Spleen (tissue), 11 donors: ENCODE data around the gene CACNA2D4. TPM values are rescaled to one million over a fixed set of nuclear protein-coding genes. Genes with fewer than 3 reads are reported as not detected.

Source experiments
- DNase-seq: peaks from one replicate; pipeline ENCODE4 v3.0.0-alpha.2; 2020
- H3K27ac ChIP-seq, 8 donors: fragments of 200-600 bp; sonication (generic) in 7 of 8; 1 replicate in 4 of 8; 2 replicates in 4 of 8; pipeline versions ENCODE4 v1.5.0 to v1.8.0; 2016 to 2021; ENCODE audit warnings: inconsistent platforms in 4 of 8, mild to moderate bottlenecking in 4 of 8, moderate library complexity in 1 of 8
- H3K27me3 ChIP-seq, 7 donors: fragments of 200-600 bp; sonication (generic) in 6 of 7; replicated peaks in 1 of 7; 1 replicate in 4 of 7; 2 replicates in 3 of 7; pipeline versions ENCODE4 v1.5.0 to v1.8.0; 2016 to 2021; ENCODE audit warnings: inconsistent platforms in 3 of 7, mild to moderate bottlenecking in 1 of 7
- H3K36me3 ChIP-seq, 6 donors: fragments of 200-600 bp; sonication (generic) in 5 of 6; 1 replicate in 4 of 6; 2 replicates in 2 of 6; pipeline versions ENCODE4 v1.5.0 to v1.8.0; 2016 to 2021; ENCODE audit warnings: inconsistent platforms in 2 of 6
- H3K4me1 ChIP-seq, 6 donors: fragments of 200-600 bp; sonication (generic) in 5 of 6; 1 replicate in 3 of 6; 2 replicates in 3 of 6; pipeline versions ENCODE4 v1.5.0 to v1.8.0; 2016 to 2021; ENCODE audit warnings: inconsistent platforms in 3 of 6
- H3K4me3 ChIP-seq, 8 donors: fragments of 200-600 bp; sonication (generic) in 7 of 8; 1 replicate in 4 of 8; 2 replicates in 4 of 8; pipeline versions ENCODE4 v1.5.0 to v1.8.0; 2016 to 2021; ENCODE audit warnings: inconsistent platforms in 4 of 8, mild to moderate bottlenecking in 4 of 8, moderate library complexity in 2 of 8
- H3K9me3 ChIP-seq, 8 donors: fragments of 200-600 bp; sonication (generic) in 7 of 8; 1 replicate in 4 of 8; 2 replicates in 4 of 8; pipeline versions ENCODE4 v1.5.0 to v1.8.0; 2016 to 2021; ENCODE audit warnings: inconsistent platforms in 4 of 8
- CTCF ChIP-seq, 11 experiments: fragments of 200-600 bp in 7 of 11; fragments of 450-650 bp in 4 of 11; sonication (generic) in 4 of 11; IDR thresholded peaks in 8 of 11; conservative IDR thresholded peaks in 3 of 11; 1 replicate in 7 of 11; 2 replicates in 4 of 11; pipeline versions ENCODE4 v1.4.0 to v1.8.0; 2016 to 2021; ENCODE audit warnings: antibody characterized with exemption in 11 of 11, inconsistent platforms in 4 of 11, mild to moderate bottlenecking in 1 of 11
- POLR2A ChIP-seq, 3 donors: fragments of 450-650 bp; IDR thresholded peaks; one replicate each; pipeline ENCODE4 v1.5.1; 2017; ENCODE audit warnings: antibody characterized with exemption in 3 of 3, mild to moderate bottlenecking in 1 of 3
- POLR2AphosphoS5 ChIP-seq, 3 donors: sonication (generic); formaldehyde crosslinking; IDR thresholded peaks; one replicate each; pipeline ENCODE4 v1.5.1; 2017; ENCODE audit warnings: antibody characterized with exemption in 3 of 3
- WGBS, 5 donors: extraction: QIAGEN DNeasy Blood & Tissue Kit in 3 of 5; methylation state at CpG; one replicate each; pipeline versions ENCODE4 v1.1.5 to v1.1.7; 2013 to 2018; 5-methylcytosine and 5-hydroxymethylcytosine counted together
- intact Hi-C: fragments of 100-400 bp; cut with DNase I; formaldehyde crosslinking; loops from one replicate; pipeline ENCODE4 v1.15.0; 2023; ENCODE audit warnings: low total_unique reads
- polyA plus RNA-seq, 3 donors: library from polyadenylated mRNA; stranded (reverse); fragments of 200-250 nt; gene quantifications; one replicate each; pipeline ENCODE4 v1.2.1, GENCODE V29; 2013
- total RNA-seq, 7 donors: library from RNA; depleted of rRNA in 3 of 7; stranded (reverse); fragments of >200 nt in 3 of 7; fragmentation: NEBNext Ultra II Directional in 4 of 7; extraction: Animal tissue kit (Norgen Biotek cat#: 25700) in 4 of 7; gene quantifications; one replicate each; pipeline versions ENCODE4 v1.1.0 to v1.2.1, GENCODE V29; 2016 to 2021
- donor health status: healthy with polysubstance abuse.
- donor health status: DM: no; HTN: no; CAD: no; lungs with moderate emphysema.
- donor health status: DM: no; HTN: no; CAD: no.
- donor health status: Bipolar disorder and iron deficiency.
- donor health status: healthy.
- donor health status: DM: no; HTN: no; CAD: no.
- donor health status: DM: yes; HTN: yes; CAD: no.

The CACNA2D4 gene
- total and polyA plus RNA-seq, 10 donors: 3.3 to 11.8 (median 7.0) TPM

DNA sequence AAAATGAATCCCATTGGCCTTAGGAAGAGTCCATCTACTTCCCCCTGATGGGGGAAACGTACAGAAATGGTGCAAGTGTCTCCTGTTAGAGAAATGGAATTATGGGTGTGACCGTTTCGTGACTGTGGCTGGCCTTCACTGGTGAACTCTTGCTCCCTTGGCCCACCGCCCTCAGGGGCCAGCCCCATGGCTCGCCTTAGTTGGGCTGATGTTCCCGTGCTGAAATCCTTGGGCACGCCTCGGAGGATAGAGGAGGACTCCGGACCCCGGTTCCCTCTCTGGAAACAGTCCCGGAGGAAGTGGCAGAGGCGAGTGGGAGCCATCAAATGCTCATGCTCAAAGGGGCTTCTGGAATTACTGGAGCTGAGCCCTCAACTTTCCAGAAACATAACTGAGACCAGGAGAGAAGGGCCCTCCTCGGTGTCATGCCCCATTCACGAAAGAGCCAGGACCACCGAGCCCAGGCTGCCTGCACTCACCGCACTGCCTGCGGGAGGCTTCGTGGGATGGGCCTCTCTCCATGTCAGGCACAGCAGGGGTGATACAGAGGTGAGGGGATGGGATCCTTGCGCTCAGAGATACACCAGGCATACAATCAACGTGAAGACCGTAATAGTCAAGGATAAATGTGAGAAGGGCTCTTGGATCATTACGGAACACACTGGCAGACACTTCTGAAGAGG, 10.1 kb upstream of the CACNA2D4 start:
- H3K27me3 ChIP-seq: peaks cover 0 to 28% (median 3%) of the 10 kb centered on the region in 7 donors
- H3K27ac ChIP-seq: no peak overlapping the region
- DNase-seq: peak; percentile 58
- no peaks in the 10 kb centered on the region for H3K36me3 ChIP-seq
- WGBS, 5 donors: 79 to 90% (median 88%) methylated on average over 18 to 22 of the region's 22 CpGs
- H3K9me3 ChIP-seq: no peaks in the 10 kb centered on the region
- peaks cover 9 to 66% (median 35%) of the 10 kb centered on the region in 6 donors for H3K4me1 ChIP-seq
- H3K4me3 ChIP-seq: no peak overlapping the region
- TF ChIP-seq POLR2AphosphoS5 (IDR thresholded peaks at IDR 0.05) (no peak), CTCF (IDR thresholded peaks at IDR 0.05 in 8 of 11, conservative IDR thresholded peaks at IDR 0.05 in 3 of 11) (no peak), POLR2A (IDR thresholded peaks at IDR 0.05) (no peak)
- intact Hi-C loops: no loop called here

- Histone ChIP-seq H3K27ac (no peak overlapping the region), H3K4me3 (no peak overlapping the region), H3K27me3 (peaks cover 0 to 28% (median 3%) of the 10 kb centered on the region in 7 donors), H3K9me3 (no peaks in the 10 kb centered on the region), H3K4me1 (peaks cover 6 to 66% (median 31%) of the 10 kb centered on the region in 6 donors), H3K36me3 (no peaks in the 10 kb centered on the region)
- intact Hi-C loops: no loop called here
- 71 to 84% (median 78%) methylated on average over 15 of the region's 15 CpGs for WGBS, 5 donors
- peak; percentile 73 for DNase-seq
- TF ChIP-seq CTCF (IDR thresholded peaks at IDR 0.05 in 8 of 11, conservative IDR thresholded peaks at IDR 0.05 in 3 of 11): no peak
- TF ChIP-seq POLR2A (IDR thresholded peaks at IDR 0.05): no peak
- no peak for TF ChIP-seq POLR2AphosphoS5 (IDR thresholded peaks at IDR 0.05)
Observed at GRCh38 chr12:1927751-1928351, 9.4 kb upstream of the CACNA2D4 start.

DNA sequence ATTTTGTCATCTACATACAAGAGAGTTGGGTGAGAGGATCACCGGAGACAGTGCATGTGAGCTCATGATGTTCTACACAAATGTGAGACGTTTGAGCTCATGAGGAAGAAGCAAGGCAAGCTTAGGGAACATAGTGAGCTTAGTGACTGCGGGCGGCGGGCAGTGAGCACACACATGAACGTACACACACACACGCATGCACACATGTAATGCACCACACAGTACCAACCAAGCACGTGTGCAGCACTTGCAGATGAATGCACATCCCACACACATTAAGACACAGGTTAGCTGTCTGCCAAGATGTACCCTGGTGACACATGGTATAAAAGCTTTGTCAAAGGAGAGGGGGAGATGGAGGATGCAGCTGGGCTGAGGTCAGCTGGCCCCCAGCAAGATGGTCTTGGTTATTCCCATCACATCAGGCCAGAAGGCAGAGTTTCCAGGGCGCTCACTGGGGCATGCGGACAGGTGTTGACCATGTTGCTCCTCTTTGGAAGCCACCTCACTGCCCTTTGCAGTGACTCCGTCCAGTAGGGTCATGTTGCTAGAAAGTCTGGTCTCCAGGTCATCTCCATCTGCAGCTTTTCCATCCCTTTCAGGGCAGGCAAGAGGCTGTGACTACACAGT, 8.7 kb upstream of the CACNA2D4 start:
- Histone ChIP-seq H3K9me3 (no peaks in the 10 kb centered on the region), H3K36me3 (no peaks in the 10 kb centered on the region), H3K27me3 (peaks cover 0 to 32% (median 3%) of the 10 kb centered on the region in 7 donors), H3K4me1 (peaks cover 4 to 66% (median 25%) of the 10 kb centered on the region in 6 donors), H3K4me3 (no peak overlapping the region), H3K27ac (no peak overlapping the region)
- DNase-seq: peak; percentile 57
- 91 to 97% (median 93%) methylated on average over 11 of the region's 11 CpGs for WGBS, 5 donors
- TF ChIP-seq POLR2A (IDR thresholded peaks at IDR 0.05) (no peak), POLR2AphosphoS5 (IDR thresholded peaks at IDR 0.05) (no peak), CTCF (IDR thresholded peaks at IDR 0.05 in 8 of 11, conservative IDR thresholded peaks at IDR 0.05 in 3 of 11) (no peak)
- intact Hi-C loops: no loop called here

DNA sequence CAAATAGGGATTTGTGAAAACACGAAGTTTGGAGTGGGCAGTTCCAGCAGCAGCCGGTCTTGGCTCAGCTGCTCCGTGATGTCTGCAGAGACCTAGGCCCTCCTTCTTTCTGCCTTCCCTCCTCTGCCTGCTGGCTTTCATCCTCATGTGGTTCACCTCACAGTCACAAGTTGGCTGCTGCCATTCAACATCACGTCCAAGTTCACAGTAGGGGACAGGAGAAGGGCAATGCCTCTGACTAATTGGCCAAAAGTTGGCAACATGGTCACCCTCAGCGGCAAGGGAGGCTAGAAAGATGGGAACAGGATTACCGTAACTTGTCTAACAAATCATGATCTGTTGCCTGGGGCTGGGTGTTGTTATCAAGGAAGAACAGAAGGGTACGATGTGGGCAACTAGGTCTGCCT, 7.8 kb upstream of the CACNA2D4 start:
- intact Hi-C loops: no loop called here
- DNase-seq: no peak

More for the DNA sequence above, 7.8 kb upstream of the CACNA2D4 start:
- TF ChIP-seq POLR2A (IDR thresholded peaks at IDR 0.05): no peak
- no peak for TF ChIP-seq CTCF (IDR thresholded peaks at IDR 0.05 in 8 of 11, conservative IDR thresholded peaks at IDR 0.05 in 3 of 11)
- TF ChIP-seq POLR2AphosphoS5 (IDR thresholded peaks at IDR 0.05): no peak
- Histone ChIP-seq H3K27ac (no peak overlapping the region), H3K36me3 (no peaks in the 10 kb centered on the region), H3K4me1 (peaks cover 0 to 61% (median 21%) of the 10 kb centered on the region in 6 donors), H3K27me3 (peaks cover 0 to 31% (median 3%) of the 10 kb centered on the region in 7 donors), H3K9me3 (no peaks in the 10 kb centered on the region), H3K4me3 (no peak overlapping the region)
- 87 to 91% (median 91%) methylated on average over 7 of the region's 7 CpGs for WGBS, 5 donors
